Endothelial cell of umbilical vein (primary cell): ENCODE measurements around the gene EXOSC9. TPM values are rescaled to one million over a fixed set of nuclear protein-coding genes. Genes with fewer than 3 reads are reported as not detected.

Experiments used
- BruUV-seq: library from RNA; stranded (reverse); fragments of 400-500 nt; replicated peaks from 2 replicates; lab custom pipeline; 2021; lab: Mats Ljungman, UMichigan
- CTCF ChIA-PET: fragments of 300-600, 350-600 bp; sonication (Branson Sonifier 250); formaldehyde crosslinking; loops from one replicate; lab custom pipeline; 2021; ENCODE audit warnings: antibody characterized with exemption, inconsistent platforms; lab: Charles Lee
- POLR2A ChIA-PET: fragments of 300-600, 350-600 bp; sonication (Branson Sonifier 250); formaldehyde crosslinking; loops from one replicate; lab custom pipeline; 2021; ENCODE audit warnings: antibody characterized with exemption, inconsistent platforms; lab: Charles Lee
- DNase-seq: peaks from one replicate; pipeline ENCODE4 v3.0.0-alpha.2; 2011; ENCODE audit warnings: low read depth, low spot score
- FAIRE-seq: peaks from 2 replicates; lab custom pipeline; 2011; peaks lifted over from hg19 to GRCh38; lab: Jason Lieb, UNC
- H2AFZ ChIP-seq: 2 replicates; pipeline ENCODE4 v1.6.0; 2012; ENCODE audit warnings: low read depth, low read length, control low read depth, inconsistent platforms
- H3K27ac ChIP-seq: 2 replicates; pipeline ENCODE4 v1.5.1; 2011; ENCODE audit warnings: low read depth, mild to moderate bottlenecking, control low read depth, low read length, moderate library complexity; ENCODE audit not compliant: insufficient read depth
- H3K27me3 ChIP-seq, 2 experiments: 2 replicates each; pipeline versions ENCODE4 v1.6.0 to v1.6.1; 2011; ENCODE audit warnings: low read length in 2 of 2, mixed read lengths in 1 of 2; ENCODE audit not compliant: control insufficient read depth in 2 of 2, insufficient read depth in 2 of 2
- H3K36me3 ChIP-seq, 2 experiments: 2 replicates in 1 of 2; 3 replicates in 1 of 2; pipeline ENCODE4 v1.5.1; 2011; ENCODE audit warnings: low read length in 2 of 2, mild to moderate bottlenecking in 1 of 2, moderate library complexity in 1 of 2; ENCODE audit not compliant: control insufficient read depth in 2 of 2, insufficient read depth in 2 of 2; ENCODE audit errors: extremely low read depth in 1 of 2
- H3K4me1 ChIP-seq: 3 replicates; pipeline ENCODE4 v1.5.1; 2011; ENCODE audit warnings: mild to moderate bottlenecking, low read length; ENCODE audit not compliant: control insufficient read depth, insufficient read depth; ENCODE audit errors: extremely low read depth
- H3K4me2 ChIP-seq: 2 replicates; pipeline ENCODE4 v1.6.1; 2011; ENCODE audit warnings: low read length, control low read depth, mixed read lengths; ENCODE audit not compliant: insufficient read depth
- H3K4me3 ChIP-seq, 3 experiments: fragments of 200-600 bp in 1 of 3; sonication (generic), shearing (Covaris generic) in 1 of 3; replicated peaks in 1 of 3; 2 replicates each; pipeline ENCODE4 v1.5.1; 2011 to 2016; ENCODE audit warnings: control low read depth in 3 of 3, low read length in 3 of 3, mild to moderate bottlenecking in 2 of 3, inconsistent platforms in 1 of 3, low read depth in 1 of 3, moderate library complexity in 1 of 3; ENCODE audit not compliant: insufficient read depth in 1 of 3
- H3K79me2 ChIP-seq: 2 replicates; pipeline ENCODE4 v1.6.0; 2012; ENCODE audit warnings: low read length, inconsistent platforms; ENCODE audit not compliant: control insufficient read depth, insufficient read depth
- H3K9ac ChIP-seq: replicated peaks from 2 replicates; pipeline ENCODE3; 2011; ENCODE audit warnings: low read length, control low read depth; ENCODE audit not compliant: insufficient read depth; ENCODE audit errors: extremely low read depth
- H3K9me1 ChIP-seq: replicated peaks from 3 replicates; pipeline ENCODE4 v1.6.0; 2011; ENCODE audit warnings: mild to moderate bottlenecking, low read length; ENCODE audit not compliant: control insufficient read depth, insufficient read depth; ENCODE audit errors: extremely low read depth
- H3K9me3 ChIP-seq: replicated peaks from 2 replicates; pipeline ENCODE4 v1.5.1; 2012; ENCODE audit warnings: low read length, inconsistent platforms; ENCODE audit not compliant: control insufficient read depth, insufficient read depth
- H4K20me1 ChIP-seq: replicated peaks from 2 replicates; pipeline ENCODE3; 2011; ENCODE audit warnings: mild to moderate bottlenecking, low read length; ENCODE audit not compliant: control insufficient read depth, insufficient read depth; ENCODE audit errors: extremely low read depth
- CTCF ChIP-seq, 2 donors: IDR thresholded peaks; 1 replicate in 1 of 2; 2 replicates in 1 of 2; pipeline ENCODE4 v1.5.1; 2011; ENCODE audit warnings: low read length in 2 of 2, mild to moderate bottlenecking in 2 of 2, moderate library complexity in 2 of 2, control low read depth in 1 of 2, inconsistent platforms in 1 of 2, low read depth in 1 of 2; ENCODE audit not compliant: insufficient read depth in 1 of 2; ENCODE audit errors: extremely low read depth in 1 of 2
- EZH2 ChIP-seq: IDR thresholded peaks from 2 replicates; pipeline ENCODE4 v1.6.1; 2012; ENCODE audit warnings: borderline replicate concordance, low read depth, mild to moderate bottlenecking, moderate library complexity, low read length, inconsistent platforms; ENCODE audit not compliant: severe bottlenecking
- FOS ChIP-seq: IDR thresholded peaks from 2 replicates; pipeline ENCODE4 v1.6.1; 2011; ENCODE audit warnings: mild to moderate bottlenecking, low read length, moderate library complexity, borderline replicate concordance; ENCODE audit not compliant: insufficient read depth
- GATA2 ChIP-seq: IDR thresholded peaks from 2 replicates; pipeline ENCODE4 v1.7.0; 2011; ENCODE audit warnings: low read depth, mild to moderate bottlenecking, moderate library complexity, mixed read lengths, low read length; ENCODE audit not compliant: insufficient read length, insufficient read depth
- JUN ChIP-seq: IDR thresholded peaks from 2 replicates; pipeline ENCODE4 v1.6.1; 2011; ENCODE audit warnings: borderline replicate concordance, low read depth; ENCODE audit not compliant: insufficient read length, insufficient read depth
- MAX ChIP-seq: IDR thresholded peaks from 2 replicates; pipeline ENCODE4 v1.6.1; 2011; ENCODE audit not compliant: insufficient read depth, insufficient read length
- MYC ChIP-seq: IDR thresholded peaks from one replicate; pipeline ENCODE4 v1.6.1; 2011; ENCODE audit warnings: mild to moderate bottlenecking, low read depth, low read length
- POLR2A ChIP-seq: IDR thresholded peaks from 2 replicates; pipeline ENCODE4 v1.6.1; 2012; ENCODE audit warnings: low read depth, mild to moderate bottlenecking, control low read depth, low read length
- POLR2AphosphoS5 ChIP-seq: IDR thresholded peaks from 2 replicates; pipeline ENCODE4 v1.6.1; 2012; ENCODE audit warnings: low read depth, mild to moderate bottlenecking, control low read depth, low read length, moderate library complexity; ENCODE audit not compliant: insufficient read depth
- dilution Hi-C: fragments of 300-500 bp; cut with MboI; formaldehyde crosslinking; loops from one replicate; pipeline ENCODE4 v1.15.0; 2019; ENCODE audit warnings: low sequenced_read_pairs; ENCODE audit not compliant: extremely low pct_ligation_motif_present
- intact Hi-C: fragments of 100-400 bp; cut with micrococcal nuclease; formaldehyde crosslinking; loops from one replicate; pipeline ENCODE4 v1.10.0; 2022
- polyA plus RNA-seq, 4 experiments: library from polyadenylated mRNA; depleted of rRNA in 3 of 4; stranded (reverse) in 3 of 4; unstranded in 1 of 4; fragments of >200 nt; gene quantifications; 2 replicates each; pipeline versions ENCODE4 v1.2.1 to v1.2.3, GENCODE V29; 2011 to 2012; ENCODE audit warnings: missing spikeins in 1 of 4
- total RNA-seq: library from RNA; stranded (reverse); gene quantifications from 2 replicates; pipeline ENCODE4 v1.2.3, GENCODE V29; 2021

Gene EXOSC9
- total and polyA plus RNA-seq, 2 donors (not counting 3 experiments of a cell fraction or from before 2014, with no cell fraction given), result 19.0 to 46.3 TPM

- no peak for FAIRE-seq
- H4K20me1 ChIP-seq, result no peaks in the 10 kb centered on the region
- CTCF ChIA-PET, result interaction anchor here (1.0 to 1.6 kb wide), 3 partner anchors 11 to 454 kb away, joined by 3 to 6 read pairs (median 4); no protein-coding TSS in a partner anchor
Measured at GRCh38 chr4:121824950-121825349, 23.8 kb downstream of the EXOSC9 start.

More at GRCh38 chr4:121824950-121825349, 23.8 kb downstream of the EXOSC9 start:
- no peaks in the 10 kb centered on the region for H3K9me1 ChIP-seq
- H3K27me3 ChIP-seq, result no peaks in the 10 kb centered on the region
- H3K9me3 ChIP-seq, result no peaks in the 10 kb centered on the region
- TF ChIP-seq EZH2, result no peak
- TF ChIP-seq FOS, result no peak
- TF ChIP-seq POLR2AphosphoS5, result no peak
- no peak for TF ChIP-seq JUN
- TF ChIP-seq GATA2, result no peak
- no peak for TF ChIP-seq MAX
- TF ChIP-seq POLR2A, result no peak
- no peak for TF ChIP-seq MYC
- no peak for TF ChIP-seq CTCF (IDR thresholded peaks at IDR 0.05; ENCODE audit: extremely low read depth in 1 of 2, insufficient read depth in 1 of 2, low read depth in 1 of 2, low read length in 2 of 2)
- H2AFZ ChIP-seq, result no peak overlapping the region
- intact Hi-C loops, result loop anchor here (1.0 to 5.0 kb wide), 2 partner anchors 45 to 752 kb away; partner anchors contain the start of gene BBS7
- no peak overlapping the region for H3K4me3 ChIP-seq
- peaks cover 22% of the 10 kb centered on the region for H3K4me1 ChIP-seq
- POLR2A ChIA-PET, result no interaction called here
- peaks cover 0 to 8% of the 10 kb centered on the region in 2 experiments for H3K36me3 ChIP-seq
- BruUV-seq, result no TSS peak
- H3K4me2 ChIP-seq, result no peak overlapping the region
- H3K9ac ChIP-seq, result no peak overlapping the region
- peaks cover 36% of the 10 kb centered on the region for H3K79me2 ChIP-seq
- no peak overlapping the region for H3K27ac ChIP-seq
- no peak for DNase-seq
- dilution Hi-C loops, result no loop called here
